Colonic mucosa (tissue), 4 donors: ENCODE data around the gene AVEN. TPM values are rescaled to one million over a fixed set of nuclear protein-coding genes. Genes with fewer than 3 reads are reported as not detected.

Source experiments
- DNase-seq: peaks from one replicate; pipeline ENCODE4 v3.0.0-alpha.2; 2020
- H3K27ac ChIP-seq: fragments of 200-600 bp; one replicate; pipeline ENCODE4 v1.8.0; 2021
- H3K27me3 ChIP-seq: fragments of 200-600 bp; one replicate; pipeline ENCODE4 v1.8.0; 2021
- H3K36me3 ChIP-seq: fragments of 200-600 bp; one replicate; pipeline ENCODE4 v1.8.0; 2021
- H3K4me1 ChIP-seq: fragments of 200-600 bp; one replicate; pipeline ENCODE4 v1.8.0; 2021; ENCODE audit warnings: mild to moderate bottlenecking
- H3K4me3 ChIP-seq: fragments of 200-600 bp; one replicate; pipeline ENCODE4 v1.8.0; 2021
- H3K9ac ChIP-seq, 2 donors: one replicate each; pipeline ENCODE4 v1.7.0; 2013; ENCODE audit warnings: control low read depth in 2 of 2, low read depth in 2 of 2, low read length in 2 of 2
- H3K9me3 ChIP-seq: fragments of 200-600 bp; one replicate; pipeline ENCODE4 v1.8.0; 2021
- CTCF ChIP-seq: fragments of 200-600 bp; IDR thresholded peaks from one replicate; pipeline ENCODE4 v1.8.0; 2022; ENCODE audit warnings: antibody characterized with exemption, mild to moderate bottlenecking
- intact Hi-C: fragments of 100-400 bp; cut with DNase I; formaldehyde crosslinking; loops from one replicate; pipeline ENCODE4 v1.14.1; 2022
- total RNA-seq, 2 donors: library from RNA; stranded (reverse); fragmentation: NEBNext Ultra II Directional in 1 of 2; extraction: Animal tissue kit (Norgen Biotek cat#: 25700) in 1 of 2; gene quantifications; one replicate each; pipeline ENCODE4 v1.2.1, GENCODE V29; 2021
- donor health status: healthy.
- donor health status: DM: no; HTN: no; CAD: no.
- donor health status: DM: no; HTN: no; CAD: no.

AVEN gene
- total RNA-seq, 2 donors from 2014 or later = 10.0 to 13.9 TPM

- Histone ChIP-seq H3K9ac (no peak within 1 kb of the TSS), H3K36me3 (no peaks in the 10 kb centered on the region), H3K4me3 (no peak within 1 kb of the TSS), H3K27ac (no peak within 1 kb of the TSS), H3K9me3 (no peaks in the 10 kb centered on the region), H3K27me3 (no peaks in the 10 kb centered on the region), H3K4me1 (no peaks in the 10 kb centered on the region)
- intact Hi-C loops = no loop called here
- DNase-seq = no peak
- TF ChIP-seq CTCF = no peak
Measured at GRCh38 chr15:33968224-33968623, 70.8 kb downstream of the AVEN start, which contains the start of gene CHRM5. TSS of gene CHRM5 (plus strand) at chr15:33968497. CDS start at chr15:34062718, 94,221 bp downstream.

GRCh38 chr15:33964665-33965040 is 74.4 kb downstream of the AVEN start:
- Histone ChIP-seq H3K9me3 (no peaks in the 10 kb centered on the region), H3K4me3 (no peak overlapping the region), H3K36me3 (no peaks in the 10 kb centered on the region), H3K27me3 (no peaks in the 10 kb centered on the region), H3K9ac (no peak overlapping the region), H3K4me1 (no peaks in the 10 kb centered on the region), H3K27ac (no peak overlapping the region)
- no peak for TF ChIP-seq CTCF
- DNase-seq = no peak
- intact Hi-C loops = loop anchor here (5.0 kb wide), 1 partner anchor 227 kb away; no protein-coding TSS in a partner anchor

DNA sequence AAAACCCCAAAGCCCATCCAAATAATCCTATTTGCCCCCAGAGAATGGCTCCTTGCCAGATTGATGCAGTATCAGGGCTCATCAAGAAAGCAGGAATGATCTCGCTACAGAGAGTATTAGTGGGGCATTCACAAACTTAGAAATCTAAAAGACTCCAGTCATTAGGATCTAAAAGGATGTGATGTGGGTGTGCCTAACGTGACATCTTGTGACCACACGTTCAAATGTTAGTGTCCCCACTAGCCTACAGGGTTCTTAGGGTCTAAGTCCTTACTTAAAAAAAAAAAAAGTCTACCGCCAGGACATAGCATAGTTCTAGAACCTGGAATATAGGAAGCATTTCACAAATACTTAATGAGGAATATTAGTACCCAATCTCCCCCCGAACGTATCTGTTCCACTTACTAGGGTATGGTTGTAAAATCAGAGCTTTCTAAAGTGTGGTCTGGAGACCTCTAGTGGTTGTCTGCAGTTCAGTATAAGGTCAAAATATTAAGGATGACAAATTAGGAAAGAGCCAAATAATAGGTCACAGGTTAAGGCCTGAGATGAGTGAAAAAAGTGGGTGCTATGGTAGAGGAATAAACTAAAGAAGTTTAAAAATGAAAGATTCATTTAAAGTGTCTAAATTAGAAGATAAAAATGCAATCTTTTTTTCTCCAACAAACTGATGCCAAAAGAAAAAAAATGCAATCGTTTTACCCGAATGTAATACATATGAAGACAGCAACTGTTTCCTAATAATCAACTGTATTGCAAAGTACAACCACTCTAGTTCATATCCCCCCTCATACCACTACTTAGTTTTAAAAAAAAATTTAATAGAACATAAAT is 75.0 kb downstream of the AVEN start:
- intact Hi-C loops = loop anchor here (5.0 kb wide), 1 partner anchor 227 kb away; no protein-coding TSS in a partner anchor
- no peak for DNase-seq
- Histone ChIP-seq H3K36me3 (no peaks in the 10 kb centered on the region), H3K27me3 (no peaks in the 10 kb centered on the region), H3K27ac (no peak overlapping the region), H3K4me3 (no peak overlapping the region), H3K4me1 (no peaks in the 10 kb centered on the region), H3K9me3 (no peaks in the 10 kb centered on the region), H3K9ac (no peak overlapping the region)
- TF ChIP-seq CTCF = peak; percentile 38

DNA sequence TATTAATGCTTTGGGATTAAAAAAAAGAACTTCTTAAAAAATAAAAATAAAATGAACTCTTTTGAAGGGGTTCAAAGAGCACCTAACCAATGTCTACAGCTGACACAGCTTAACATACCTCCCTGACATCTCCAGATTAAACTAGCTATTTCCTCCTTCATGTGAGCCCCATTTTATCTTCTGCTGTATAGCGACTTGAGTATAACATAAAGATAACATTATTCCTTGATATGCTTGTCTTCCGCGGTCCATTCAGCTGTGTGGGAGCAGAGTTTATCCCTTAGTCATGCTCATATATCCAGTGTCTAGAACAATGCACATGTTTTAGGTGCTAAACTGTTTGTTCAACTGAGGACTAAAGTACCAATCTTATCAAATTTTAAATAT is 78.5 kb downstream of the AVEN start:
- Histone ChIP-seq H3K9me3 (no peaks in the 10 kb centered on the region), H3K27ac (no peak overlapping the region), H3K4me3 (no peak overlapping the region), H3K36me3 (no peaks in the 10 kb centered on the region), H3K27me3 (no peaks in the 10 kb centered on the region), H3K9ac (no peak overlapping the region), H3K4me1 (no peaks in the 10 kb centered on the region)
- no peak for DNase-seq
- no peak for TF ChIP-seq CTCF
- intact Hi-C loops = loop anchor here (5.0 kb wide), 1 partner anchor 223 kb away; no protein-coding TSS in a partner anchor

- TF ChIP-seq CTCF = no peak
- intact Hi-C loops = loop anchor here (5.0 kb wide), 1 partner anchor 223 kb away; no protein-coding TSS in a partner anchor
- H3K4me3 ChIP-seq = no peak overlapping the region
Measured at GRCh38 chr15:33959844-33960548, 79.0 kb downstream of the AVEN start.

More at GRCh38 chr15:33959844-33960548, 79.0 kb downstream of the AVEN start:
- DNase-seq = no peak
- H3K36me3 ChIP-seq = no peaks in the 10 kb centered on the region
- no peaks in the 10 kb centered on the region for H3K4me1 ChIP-seq
- no peak overlapping the region for H3K9ac ChIP-seq
- H3K27ac ChIP-seq = no peak overlapping the region
- H3K9me3 ChIP-seq = no peaks in the 10 kb centered on the region
- H3K27me3 ChIP-seq = no peaks in the 10 kb centered on the region
